Naive thymus-derived CD8-positive, alpha-beta T cell (primary cell): ENCODE data around the gene CREG2. TPM values are rescaled to one million over a fixed set of nuclear protein-coding genes. Genes with fewer than 3 reads are reported as not detected.
A peak's percentile ranks its signal among the peaks of the same experiment; 100 is the strongest.

Source experiments
- ATAC-seq, 2 donors: fragments of 150-1000 bp; cut with Tn5 transposase in 1 of 2; sonication (Bioruptor Pico), chemical (Tn5 transposase) in 1 of 2; 1 replicate in 1 of 2; 2 replicates in 1 of 2; pipeline ENCODE4 v1.10.0; 2021; ENCODE audit warnings: mild to moderate bottlenecking in 2 of 2, moderate library complexity in 2 of 2
- POLR2A ChIA-PET: fragments of 350-600 bp; sonication (Branson Sonifier 250); formaldehyde crosslinking; loops from one replicate; lab custom pipeline; 2021; ENCODE audit warnings: antibody characterized with exemption; lab: Charles Lee
- DNase-seq, 10 donors: peaks; one replicate each; pipeline versions ENCODE4 v3.0.0 to v3.0.0-alpha.2; 2020 to 2022
- H3K27ac Mint-ChIP-seq, 10 donors: one replicate each; pipeline ENCODE4 v1.8.0; 2020 to 2022; ENCODE audit warnings: mild to moderate bottlenecking in 10 of 10, mixed read lengths in 10 of 10, moderate library complexity in 4 of 10, inconsistent platforms in 1 of 10
- H3K27me3 Mint-ChIP-seq, 5 donors: one replicate each; pipeline ENCODE4 v1.8.0; 2021 to 2022; ENCODE audit warnings: mixed read lengths in 5 of 5
- H3K36me3 Mint-ChIP-seq, 3 donors: one replicate each; pipeline ENCODE4 v1.8.0; 2020 to 2022; ENCODE audit warnings: mixed read lengths in 3 of 3, mild to moderate bottlenecking in 2 of 3, inconsistent platforms in 1 of 3
- H3K4me1 Mint-ChIP-seq, 4 donors: one replicate each; pipeline ENCODE4 v1.8.0; 2021 to 2022; ENCODE audit warnings: mixed read lengths in 4 of 4
- H3K4me3 Mint-ChIP-seq, 10 donors: one replicate each; pipeline ENCODE4 v1.8.0; 2020 to 2022; ENCODE audit warnings: mild to moderate bottlenecking in 10 of 10, mixed read lengths in 10 of 10, moderate library complexity in 6 of 10, inconsistent platforms in 1 of 10
- H3K9me3 Mint-ChIP-seq, 9 donors: one replicate each; pipeline ENCODE4 v1.8.0; 2020 to 2022; ENCODE audit warnings: mixed read lengths in 9 of 9, mild to moderate bottlenecking in 3 of 9, inconsistent platforms in 1 of 9, moderate library complexity in 1 of 9
- polyA plus RNA-seq, 3 donors: library from polyadenylated mRNA; unstranded; fragments of 300-500 nt; fragmentation: Illumina TruSeq; gene quantifications; one replicate each; pipeline ENCODE4 v1.2.3, GENCODE V29; 2021
- total RNA-seq, 8 experiments: library from RNA in 2 of 8; stranded (reverse) in 2 of 8; gene quantifications; one replicate each; pipeline ENCODE4 v1.2.3 and lab custom pipeline; 2021 to 2026

Gene CREG2, protein sequence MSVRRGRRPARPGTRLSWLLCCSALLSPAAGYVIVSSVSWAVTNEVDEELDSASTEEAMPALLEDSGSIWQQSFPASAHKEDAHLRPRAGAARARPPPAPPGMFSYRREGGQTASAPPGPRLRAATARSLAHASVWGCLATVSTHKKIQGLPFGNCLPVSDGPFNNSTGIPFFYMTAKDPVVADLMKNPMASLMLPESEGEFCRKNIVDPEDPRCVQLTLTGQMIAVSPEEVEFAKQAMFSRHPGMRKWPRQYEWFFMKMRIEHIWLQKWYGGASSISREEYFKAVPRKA
- not detected for total RNA-seq
- polyA plus RNA-seq: not detected
- total RNA-seq (lab: John Stamatoyannopoulos, UW): 0 reads per million in 6 experiments

DNA sequence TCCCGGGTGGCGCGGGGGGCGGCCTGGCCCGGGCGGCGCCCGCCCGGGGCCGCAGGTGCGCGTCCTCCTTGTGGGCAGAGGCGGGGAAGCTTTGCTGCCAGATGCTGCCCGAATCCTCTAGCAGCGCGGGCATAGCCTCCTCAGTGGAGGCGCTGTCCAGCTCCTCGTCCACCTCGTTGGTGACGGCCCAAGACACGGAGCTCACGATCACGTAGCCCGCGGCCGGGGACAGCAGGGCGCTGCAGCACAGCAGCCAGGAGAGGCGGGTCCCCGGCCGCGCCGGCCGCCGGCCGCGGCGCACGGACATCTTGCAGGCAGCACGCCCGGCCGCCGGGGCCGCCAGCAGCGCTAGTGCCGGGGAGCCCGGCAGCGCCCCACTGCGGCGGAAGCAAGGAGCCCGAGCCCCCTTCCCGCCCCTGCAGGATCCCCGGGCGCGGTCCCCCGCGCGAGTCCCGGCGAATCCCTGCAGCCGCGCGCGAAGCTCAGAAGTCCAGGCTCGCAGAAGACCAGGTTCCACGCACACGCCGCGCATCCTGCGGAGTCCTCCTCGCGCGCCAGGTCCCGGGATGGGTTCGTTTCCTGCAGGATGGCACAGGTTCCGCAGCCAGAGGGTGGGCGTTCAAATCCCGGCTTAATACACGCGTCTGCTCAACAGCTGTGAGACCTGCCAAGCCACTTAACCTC, at the start of gene CREG2:
CREG2 (minus strand) TSS at position 353 of the 684 bp plus-strand sequence; CDS start at position 307, 46 bp downstream.
- POLR2A ChIA-PET: no interaction called here
- Mint-ChIP-seq H3K9me3 (no peaks in the 10 kb centered on the region), H3K36me3 (peaks cover 0 to 3% (median 0%) of the 10 kb centered on the region in 3 donors), H3K27me3 (peaks cover 29 to 72% (median 54%) of the 10 kb centered on the region in 5 donors), H3K4me3 (peak within 1 kb of the TSS; percentile 61 to 81 (median 77)), H3K4me1 (peaks cover 5 to 13% (median 11%) of the 10 kb centered on the region in 4 donors), H3K27ac (no peak within 1 kb of the TSS)
- peak; percentile 21 to 75 (median 55) for DNase-seq
- ATAC-seq: peak; percentile 93

DNA sequence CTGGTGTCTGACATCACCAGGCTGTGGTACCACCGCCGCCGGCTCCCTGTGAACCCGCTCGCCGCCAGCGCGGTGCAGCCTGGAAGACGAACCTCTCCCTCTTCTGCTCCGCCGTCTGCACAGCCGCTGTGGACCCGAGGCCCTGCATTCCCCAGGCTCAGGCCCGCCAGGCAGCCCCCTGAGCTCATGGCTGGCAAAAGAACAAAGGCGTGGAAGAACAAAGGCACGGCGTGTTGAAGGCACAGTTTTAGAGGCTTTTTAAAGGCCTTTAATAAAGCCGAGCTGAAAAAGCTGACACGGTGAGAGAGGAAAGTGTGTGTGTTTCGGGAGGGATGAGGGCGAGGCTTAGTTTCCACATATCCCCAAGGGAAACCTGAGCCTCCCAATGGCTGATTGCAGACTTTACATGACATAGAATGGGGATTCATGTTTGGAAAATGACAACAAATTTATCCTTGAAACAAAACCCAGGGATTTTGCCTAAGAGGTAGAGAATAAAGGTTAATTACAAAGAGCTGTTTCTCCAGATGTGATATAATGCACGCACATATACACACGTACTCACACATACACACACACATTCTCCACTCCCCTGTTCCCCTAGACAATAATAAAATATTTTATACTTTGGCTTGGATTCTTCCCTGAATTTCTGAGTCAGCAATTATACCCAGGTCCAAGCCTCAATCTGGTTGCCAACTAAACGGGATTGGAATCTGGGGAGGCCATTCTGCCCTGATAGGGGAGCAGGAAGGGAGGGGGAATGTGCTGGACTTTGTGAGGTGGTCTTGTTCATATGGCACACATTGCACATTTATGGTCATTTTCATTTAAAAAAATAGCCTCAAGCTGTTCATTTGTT, 47.9 kb upstream of the CREG2 start:
- no peaks in the 10 kb centered on the region for H3K27me3 Mint-ChIP-seq
- POLR2A ChIA-PET: no interaction called here

DNA sequence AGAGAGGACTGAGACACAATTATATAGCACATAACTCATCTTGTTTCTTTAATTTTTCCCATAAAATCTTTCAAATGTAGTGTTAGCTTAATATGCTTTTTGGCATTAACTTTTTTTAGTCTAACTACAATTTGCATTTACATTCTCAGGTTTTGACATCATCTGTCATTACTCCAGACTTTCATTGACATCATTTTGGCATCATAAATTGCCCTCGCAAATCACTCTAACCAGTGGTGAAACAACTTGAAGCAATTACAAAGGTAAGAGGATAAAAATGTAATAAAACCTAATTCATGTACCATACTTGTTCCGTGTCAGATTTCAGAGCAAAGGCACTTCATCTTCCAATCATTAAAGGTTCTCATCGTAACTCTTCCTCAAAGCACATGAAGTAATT, 46.2 kb upstream of the CREG2 start:
- ATAC-seq (no peak), DNase-seq (no peak)
- no peaks in the 10 kb centered on the region for H3K36me3 Mint-ChIP-seq
- POLR2A ChIA-PET: no interaction called here
- H3K27ac Mint-ChIP-seq: peak overlapping the region in 1 of 10 donors; percentile 24
- H3K9me3 Mint-ChIP-seq: no peaks in the 10 kb centered on the region
- H3K27me3 Mint-ChIP-seq: no peaks in the 10 kb centered on the region
- no peak overlapping the region for H3K4me3 Mint-ChIP-seq
- no peaks in the 10 kb centered on the region for H3K4me1 Mint-ChIP-seq

More for the DNA sequence above, 47.9 kb upstream of the CREG2 start:
- Mint-ChIP-seq H3K36me3 (no peaks in the 10 kb centered on the region), H3K4me3 (no peak overlapping the region), H3K4me1 (no peaks in the 10 kb centered on the region), H3K9me3 (no peaks in the 10 kb centered on the region), H3K27ac (peak overlapping the region in 1 of 10 donors; percentile 11)
- DNase-seq (no peak), ATAC-seq (no peak)

DNA sequence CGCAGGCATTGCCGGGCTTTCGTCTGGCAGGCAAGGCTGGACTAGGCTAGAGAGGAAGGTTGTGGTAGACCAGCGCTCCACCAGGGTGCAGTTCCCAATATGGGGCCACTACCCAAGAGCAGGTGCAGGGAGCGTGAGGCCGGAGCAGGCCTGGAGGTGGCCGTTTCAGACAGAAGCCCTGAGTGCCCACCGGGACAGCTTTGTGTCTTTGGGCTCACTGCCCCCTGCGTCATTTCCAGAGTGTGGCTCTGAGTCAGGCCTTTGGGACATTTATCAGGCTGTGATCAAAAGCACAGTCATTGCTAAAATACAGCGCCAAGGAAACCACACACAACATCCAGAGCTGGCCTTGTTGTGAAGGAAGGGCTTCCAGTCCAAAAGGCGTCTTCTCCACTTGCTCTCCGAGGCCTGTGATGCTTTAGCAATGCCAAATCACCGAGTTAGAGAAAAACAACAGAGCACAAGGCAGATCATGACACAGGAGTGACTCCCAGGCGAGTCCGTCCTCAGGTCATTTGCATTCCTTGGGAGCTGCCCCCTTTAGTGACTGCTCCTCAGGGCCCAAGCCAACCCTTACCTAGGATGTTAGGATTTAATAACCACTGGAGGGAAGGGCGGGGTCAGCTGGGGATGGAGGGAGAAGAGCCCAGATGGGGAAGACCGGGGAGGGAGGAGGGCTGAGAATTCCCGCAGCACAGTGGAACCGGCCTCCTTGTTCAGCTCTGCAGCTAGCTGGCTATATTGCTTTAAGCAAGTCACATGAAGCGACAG, 45.3 kb upstream of the CREG2 start:
- no peak for DNase-seq
- H3K27ac Mint-ChIP-seq: no peak overlapping the region
- no peaks in the 10 kb centered on the region for H3K4me1 Mint-ChIP-seq
- H3K36me3 Mint-ChIP-seq: no peaks in the 10 kb centered on the region
- ATAC-seq: no peak
- H3K4me3 Mint-ChIP-seq: no peak overlapping the region
- H3K27me3 Mint-ChIP-seq: no peaks in the 10 kb centered on the region
- H3K9me3 Mint-ChIP-seq: no peaks in the 10 kb centered on the region
- POLR2A ChIA-PET: no interaction called here

DNA sequence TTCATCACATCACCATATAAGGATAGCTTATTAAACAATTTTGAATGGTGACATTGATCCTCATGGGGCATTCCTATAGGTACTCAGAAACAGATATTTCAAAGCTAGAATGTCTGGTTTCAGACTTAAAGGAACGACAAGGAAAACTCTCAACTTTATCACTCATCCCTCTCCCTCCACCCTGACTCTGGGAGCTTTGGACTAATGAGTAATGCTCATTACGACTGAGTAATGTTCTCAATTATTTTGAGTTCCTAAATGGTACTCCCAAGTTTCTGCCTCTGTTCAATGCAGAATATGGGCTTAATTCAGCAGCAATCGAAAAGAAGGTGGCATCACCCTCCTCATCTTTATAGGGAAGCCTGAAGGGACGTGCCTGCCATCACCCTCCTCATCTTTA, 44.2 kb upstream of the CREG2 start:
- H3K27ac Mint-ChIP-seq: peak overlapping the region in 1 of 10 donors; percentile 1
- H3K4me3 Mint-ChIP-seq: no peak overlapping the region
- ATAC-seq (no peak), DNase-seq (no peak)
- POLR2A ChIA-PET: no interaction called here
- no peaks in the 10 kb centered on the region for H3K36me3 Mint-ChIP-seq
- no peaks in the 10 kb centered on the region for H3K4me1 Mint-ChIP-seq
- no peaks in the 10 kb centered on the region for H3K9me3 Mint-ChIP-seq
- no peaks in the 10 kb centered on the region for H3K27me3 Mint-ChIP-seq

DNA sequence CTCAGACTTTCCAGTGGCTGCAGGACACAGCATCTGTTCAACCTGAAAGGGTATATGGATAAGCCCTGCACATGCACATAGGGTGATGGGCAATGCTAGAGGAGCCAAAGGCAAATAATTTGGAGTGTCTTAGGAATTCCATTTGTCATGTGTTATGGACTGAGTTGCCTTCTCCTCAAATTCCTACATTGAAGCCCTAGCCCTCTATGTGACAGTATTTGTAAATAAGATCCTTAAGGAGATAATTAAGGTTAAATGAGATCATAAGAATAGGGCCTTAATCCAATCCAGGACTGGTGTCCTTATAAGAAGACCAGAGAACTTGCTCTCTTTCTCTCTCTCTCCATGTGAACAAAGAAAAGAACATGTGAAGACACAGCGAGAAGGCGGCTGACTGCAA, 42.9 kb upstream of the CREG2 start:
- ATAC-seq (no peak), DNase-seq (no peak)
- Mint-ChIP-seq H3K27ac (peak overlapping the region in 1 of 10 donors; percentile 6), H3K9me3 (no peaks in the 10 kb centered on the region), H3K36me3 (no peaks in the 10 kb centered on the region), H3K4me1 (no peaks in the 10 kb centered on the region), H3K27me3 (no peaks in the 10 kb centered on the region), H3K4me3 (no peak overlapping the region)
- POLR2A ChIA-PET: no interaction called here

DNA sequence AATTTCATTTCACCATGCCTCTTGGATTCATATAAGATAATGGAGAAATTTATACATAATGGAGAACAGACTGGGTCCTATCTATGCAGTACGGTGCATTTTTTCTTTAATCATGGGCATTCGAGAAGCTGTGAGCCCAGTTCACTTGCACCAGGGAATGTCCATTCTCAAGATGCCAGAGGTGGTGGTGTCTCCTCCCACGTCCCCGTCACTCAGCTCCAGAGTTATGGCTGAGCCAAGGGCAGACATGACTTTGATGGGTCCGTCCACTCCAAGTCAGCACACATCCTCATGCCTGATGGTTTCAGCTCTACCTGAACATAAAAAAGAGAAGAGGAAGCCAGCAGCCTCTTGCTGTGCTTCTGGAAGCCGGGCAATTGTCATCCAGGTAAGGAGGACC, 42.1 kb upstream of the CREG2 start:
- Mint-ChIP-seq H3K4me1 (no peaks in the 10 kb centered on the region), H3K27ac (no peak overlapping the region)

DNA sequence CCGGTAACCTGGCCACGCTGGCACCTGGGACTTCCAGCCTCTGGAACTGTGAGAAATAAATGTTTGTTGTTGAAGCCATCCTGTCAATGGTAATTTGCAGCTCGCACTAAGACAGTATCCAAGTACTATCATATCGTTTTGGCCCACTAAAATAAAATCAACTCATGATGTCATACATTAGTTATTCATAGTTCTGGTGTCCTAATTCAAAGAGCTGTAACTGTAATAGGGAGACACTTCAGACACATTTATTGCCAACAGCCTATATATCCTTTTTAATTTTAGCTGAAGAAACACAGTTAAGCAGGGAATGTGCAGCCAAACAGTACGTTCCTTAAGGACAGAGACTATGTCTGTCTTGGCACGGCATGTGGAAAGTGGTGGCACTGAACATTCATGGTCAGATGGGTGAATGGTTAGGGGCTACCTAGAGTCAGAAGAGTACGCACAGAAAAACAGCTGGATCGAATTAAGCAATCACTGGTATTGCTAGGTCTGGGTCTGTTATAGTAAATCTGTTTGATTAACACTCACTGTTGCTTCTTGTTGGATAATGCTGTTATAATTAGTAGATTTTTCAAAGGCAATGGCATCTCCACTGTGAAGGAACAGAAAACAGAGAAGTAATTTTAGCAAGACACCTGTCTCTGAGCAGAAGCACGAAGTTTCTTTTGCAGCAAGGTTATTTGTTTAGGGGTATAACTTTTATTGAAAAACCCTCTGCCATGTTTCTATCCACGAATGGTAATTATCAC, 41.3 kb upstream of the CREG2 start:
- DNase-seq (no peak), ATAC-seq (no peak)
- Mint-ChIP-seq H3K27ac (no peak overlapping the region), H3K4me1 (no peaks in the 10 kb centered on the region), H3K27me3 (no peaks in the 10 kb centered on the region), H3K9me3 (peaks cover 0 to 4% (median 0%) of the 10 kb centered on the region in 9 donors), H3K4me3 (no peak overlapping the region), H3K36me3 (no peaks in the 10 kb centered on the region)
- POLR2A ChIA-PET: no interaction called here

More for the DNA sequence above, 42.1 kb upstream of the CREG2 start:
- Mint-ChIP-seq H3K27me3 (no peaks in the 10 kb centered on the region), H3K4me3 (no peak overlapping the region), H3K36me3 (no peaks in the 10 kb centered on the region), H3K9me3 (no peaks in the 10 kb centered on the region)
- DNase-seq (no peak), ATAC-seq (no peak)
- POLR2A ChIA-PET: no interaction called here

DNA sequence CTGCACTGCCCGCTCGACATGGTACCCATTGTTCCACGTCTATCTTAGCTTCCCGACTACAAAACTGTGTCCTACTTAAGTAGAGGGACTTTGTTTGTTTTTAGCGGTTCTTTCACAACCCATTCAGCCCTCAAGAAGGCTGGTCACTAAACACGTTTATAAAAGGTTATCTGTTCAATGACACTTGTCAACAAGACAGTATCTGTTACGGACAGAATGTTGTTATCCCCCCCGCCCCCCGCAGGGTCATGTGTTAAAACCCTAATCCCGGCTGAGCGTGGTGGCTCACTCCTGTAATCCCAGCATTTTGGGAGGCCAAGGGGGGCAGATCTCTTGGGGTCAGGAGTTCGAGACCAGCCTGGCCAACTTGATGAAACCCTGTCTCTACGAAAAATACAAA, 40.4 kb upstream of the CREG2 start:
- peaks cover 0 to 6% (median 0%) of the 10 kb centered on the region in 9 donors for H3K9me3 Mint-ChIP-seq
- no peak overlapping the region for H3K27ac Mint-ChIP-seq
- H3K27me3 Mint-ChIP-seq: no peaks in the 10 kb centered on the region
- H3K4me1 Mint-ChIP-seq: no peaks in the 10 kb centered on the region
- POLR2A ChIA-PET: no interaction called here
- no peak overlapping the region for H3K4me3 Mint-ChIP-seq
- ATAC-seq (no peak), DNase-seq (no peak)
- H3K36me3 Mint-ChIP-seq: no peaks in the 10 kb centered on the region

DNA sequence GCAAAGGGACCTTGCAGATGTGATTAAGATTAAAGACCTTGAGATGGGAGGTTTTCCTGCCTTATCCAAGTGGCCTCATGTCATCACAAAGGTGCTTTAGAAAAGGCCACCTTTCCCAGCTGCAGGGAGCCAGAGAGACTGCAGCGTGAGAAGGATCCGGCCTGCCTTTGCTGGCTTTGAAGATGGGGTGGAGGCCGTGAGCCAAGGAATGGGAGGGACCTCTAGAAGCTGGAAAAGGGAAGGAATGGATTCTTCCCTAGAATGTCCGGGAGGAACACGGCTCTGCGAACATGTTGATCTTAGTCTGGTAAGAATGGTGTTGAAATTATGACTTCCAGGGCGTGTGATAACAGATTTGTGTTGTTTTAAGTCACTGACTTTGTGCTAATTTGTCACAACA, 39.9 kb upstream of the CREG2 start:
- Mint-ChIP-seq H3K27ac (no peak overlapping the region), H3K36me3 (no peaks in the 10 kb centered on the region), H3K4me3 (no peak overlapping the region), H3K27me3 (no peaks in the 10 kb centered on the region), H3K9me3 (peaks cover 0 to 6% (median 0%) of the 10 kb centered on the region in 9 donors), H3K4me1 (no peaks in the 10 kb centered on the region)
- POLR2A ChIA-PET: no interaction called here
- DNase-seq (no peak), ATAC-seq (no peak)

DNA sequence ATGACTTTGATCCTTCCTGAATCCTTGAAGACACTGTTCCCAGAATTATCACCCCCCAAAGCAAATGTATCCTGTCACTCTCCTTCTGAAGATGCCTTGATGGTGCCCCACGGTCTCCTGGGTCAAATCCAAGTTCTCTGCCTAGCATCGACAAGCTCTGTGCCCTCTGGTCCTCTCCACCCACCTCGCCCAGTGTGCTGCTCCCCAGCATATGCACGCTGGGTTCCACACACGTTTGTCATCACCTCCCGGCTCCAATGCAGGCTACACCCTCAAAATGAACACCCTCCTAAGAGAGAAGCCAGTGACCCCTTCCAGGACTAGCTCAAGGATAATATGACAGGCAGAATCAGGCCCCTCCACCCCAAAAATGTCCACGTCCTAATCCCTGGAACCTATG, 39.5 kb upstream of the CREG2 start:
- Mint-ChIP-seq H3K9me3 (peaks cover 0 to 6% (median 0%) of the 10 kb centered on the region in 9 donors), H3K36me3 (no peaks in the 10 kb centered on the region), H3K27ac (peak overlapping the region in 1 of 10 donors; percentile 23), H3K4me1 (no peaks in the 10 kb centered on the region), H3K4me3 (no peak overlapping the region), H3K27me3 (no peaks in the 10 kb centered on the region)
- POLR2A ChIA-PET: no interaction called here
- ATAC-seq (no peak), DNase-seq (no peak)

DNA sequence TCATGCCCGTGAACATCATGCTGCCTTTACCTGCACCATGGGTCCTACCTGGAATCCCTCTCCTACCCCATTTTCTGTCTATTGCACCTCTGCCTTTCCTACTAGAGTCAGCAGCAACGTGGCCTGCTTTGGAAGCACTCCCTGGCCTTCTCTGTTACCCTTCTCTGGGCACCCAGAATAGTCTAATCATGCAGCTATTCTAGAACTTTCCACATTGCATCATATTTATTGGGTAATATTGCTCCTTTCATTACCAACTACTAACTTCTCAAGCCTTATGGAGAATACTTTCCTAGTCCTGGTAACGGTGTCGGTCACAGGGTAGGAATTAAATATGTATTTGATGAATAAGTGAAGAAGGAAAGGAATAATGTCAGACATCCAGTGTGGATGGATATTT, 33.3 kb upstream of the CREG2 start:
- peaks cover 0 to 6% (median 0%) of the 10 kb centered on the region in 9 donors for H3K9me3 Mint-ChIP-seq
- no peak for DNase-seq
- peaks cover 0 to 1% (median 0%) of the 10 kb centered on the region in 4 donors for H3K4me1 Mint-ChIP-seq
- H3K4me3 Mint-ChIP-seq: no peak overlapping the region
- ATAC-seq: no peak
- peak overlapping the region in 1 of 10 donors; percentile 62 for H3K27ac Mint-ChIP-seq
- POLR2A ChIA-PET: no interaction called here
- peaks cover 0 to 3% (median 0%) of the 10 kb centered on the region in 5 donors for H3K27me3 Mint-ChIP-seq
- no peaks in the 10 kb centered on the region for H3K36me3 Mint-ChIP-seq
